ENCODE data around the gene NDST4. TPM values are rescaled to one million over a fixed set of nuclear protein-coding genes. Genes with fewer than 3 reads are reported as not detected.

Gene NDST4
- total RNA-seq, 2 experiments from 2014 or later: not detected

DNA sequence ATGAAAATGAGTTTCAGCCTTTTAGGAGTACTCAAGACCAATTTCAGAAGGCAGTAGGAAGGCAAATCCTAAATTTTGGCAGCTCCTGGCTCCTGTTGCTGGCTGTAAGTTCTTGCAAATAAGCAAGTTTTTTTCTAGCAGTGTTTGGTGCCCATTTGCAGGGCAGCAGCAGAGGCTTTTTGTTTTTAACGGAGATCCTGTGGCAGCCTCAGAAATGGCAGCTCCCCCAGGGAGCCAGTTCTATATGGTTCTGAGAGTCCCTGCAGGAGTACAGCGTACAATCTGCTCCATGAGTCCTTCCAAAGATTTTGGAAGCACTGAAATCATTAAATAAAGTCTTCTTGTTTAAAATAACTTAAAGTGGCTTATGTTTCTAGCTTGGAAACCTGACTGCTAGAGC is 171.9 kb downstream of the NDST4 start:
- no peaks in the 10 kb centered on the region for H3K4me1 Mint-ChIP-seq
- POLR2A ChIA-PET: no interaction called here

DNA sequence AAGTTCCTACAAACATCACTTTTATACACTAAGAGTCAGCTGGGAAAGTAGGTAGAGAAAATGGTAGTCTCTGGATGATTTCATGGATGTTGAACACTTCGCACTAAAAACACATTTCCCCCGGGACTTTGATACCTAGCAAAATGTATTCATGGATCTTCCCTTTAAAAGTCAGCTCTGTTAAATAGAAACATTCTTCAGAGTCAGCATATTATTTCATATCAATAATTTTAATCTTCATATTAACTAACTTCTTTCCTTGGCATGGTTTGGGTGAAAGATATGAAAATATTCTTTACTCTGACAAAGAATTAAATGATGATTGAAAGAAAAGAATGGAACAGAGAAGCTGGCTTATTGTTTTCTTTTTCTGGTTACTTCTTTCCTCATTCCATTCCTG is 185.5 kb downstream of the NDST4 start:
- Mint-ChIP-seq H3K4me3 (no peak overlapping the region), H3K4me1 (no peaks in the 10 kb centered on the region), H3K36me3 (ENCODE audit: low read depth) (no peaks in the 10 kb centered on the region), H3K27me3 (no peaks in the 10 kb centered on the region), H3K9me3 (ENCODE audit: low read depth) (peaks cover 2% of the 10 kb centered on the region), H3K27ac (no peak overlapping the region)
- CTCF ChIA-PET: no interaction called here
- intact Hi-C loops (cut with DNase I, micrococcal nuclease): loop anchor here in 1 of 2 experiments (2.0 kb wide), 1 partner anchor 67 kb away; no protein-coding TSS in a partner anchor
- DNase-seq (no peak), ATAC-seq (no peak)
- POLR2A ChIA-PET: no interaction called here

More for the DNA sequence above, 171.9 kb downstream of the NDST4 start:
- Mint-ChIP-seq H3K27ac (no peak overlapping the region), H3K36me3 (ENCODE audit: low read depth) (no peaks in the 10 kb centered on the region), H3K4me3 (no peak overlapping the region), H3K27me3 (no peaks in the 10 kb centered on the region), H3K9me3 (ENCODE audit: low read depth) (peaks cover 7% of the 10 kb centered on the region)
- CTCF ChIA-PET: interaction anchor here (1.4 kb wide), 1 partner anchor 16 kb away, joined by 3 read pairs; no protein-coding TSS in a partner anchor
- ATAC-seq: no peak
- DNase-seq: no peak
- intact Hi-C loops (cut with DNase I, micrococcal nuclease): no loop called here

DNA sequence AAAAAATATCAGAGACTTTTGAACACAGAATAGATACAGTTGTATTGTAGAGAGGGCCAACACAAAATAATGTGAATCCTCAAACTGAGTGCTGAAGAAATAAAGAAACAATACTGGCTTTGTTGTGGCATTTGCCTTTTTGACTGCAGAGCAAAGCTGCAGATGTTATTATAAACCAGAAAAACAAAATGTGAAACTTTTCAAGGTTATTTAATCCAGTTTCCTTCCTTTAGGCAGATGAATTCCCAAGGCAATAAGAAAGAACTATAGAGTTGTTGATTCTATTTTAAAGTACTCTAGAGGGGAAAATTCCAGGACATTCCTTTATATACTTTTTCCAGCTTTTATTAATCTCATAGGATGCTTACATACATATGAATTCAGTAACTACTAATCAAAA is 186.8 kb downstream of the NDST4 start:
- ChIA-PET POLR2A (no interaction called here), CTCF (no interaction called here)
- DNase-seq: no peak
- no peaks in the 10 kb centered on the region for H3K4me1 Mint-ChIP-seq
- no peaks in the 10 kb centered on the region for H3K27me3 Mint-ChIP-seq
- H3K9me3 Mint-ChIP-seq (ENCODE audit: low read depth): peaks cover 2% of the 10 kb centered on the region
- H3K4me3 Mint-ChIP-seq: no peak overlapping the region
- H3K36me3 Mint-ChIP-seq (ENCODE audit: low read depth): no peaks in the 10 kb centered on the region
- no peak for ATAC-seq
- intact Hi-C loops (cut with DNase I, micrococcal nuclease): no loop called here
- no peak overlapping the region for H3K27ac Mint-ChIP-seq

DNA sequence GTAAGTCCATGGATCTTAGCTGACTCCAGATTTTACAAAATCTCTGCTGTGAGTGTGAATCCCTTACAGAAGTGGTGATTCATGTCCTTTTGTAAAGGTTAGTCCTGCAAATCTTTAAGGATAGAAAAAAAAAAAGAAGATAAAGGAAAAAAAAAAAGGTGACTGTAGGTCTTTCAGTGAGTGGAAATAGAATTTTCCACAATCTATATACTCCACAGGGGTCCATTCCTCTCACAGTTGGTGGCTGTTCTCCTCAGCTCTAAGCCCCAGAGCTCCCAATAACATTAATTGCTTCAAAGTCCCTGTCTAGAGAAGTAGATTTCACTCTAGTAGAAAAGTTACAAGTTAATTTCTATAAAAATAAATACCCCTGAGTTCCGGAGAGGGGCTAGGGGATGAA is 189.1 kb downstream of the NDST4 start:
- ChIA-PET POLR2A (no interaction called here), CTCF (no interaction called here)
- H3K9me3 Mint-ChIP-seq (ENCODE audit: low read depth): peaks cover 1% of the 10 kb centered on the region
- no peaks in the 10 kb centered on the region for H3K27me3 Mint-ChIP-seq
- H3K27ac Mint-ChIP-seq: no peak overlapping the region
- H3K4me1 Mint-ChIP-seq: no peaks in the 10 kb centered on the region
- intact Hi-C loops (cut with DNase I, micrococcal nuclease): no loop called here
- no peak for DNase-seq
- H3K36me3 Mint-ChIP-seq (ENCODE audit: low read depth): no peaks in the 10 kb centered on the region
- no peak for ATAC-seq
- H3K4me3 Mint-ChIP-seq: no peak overlapping the region

DNA sequence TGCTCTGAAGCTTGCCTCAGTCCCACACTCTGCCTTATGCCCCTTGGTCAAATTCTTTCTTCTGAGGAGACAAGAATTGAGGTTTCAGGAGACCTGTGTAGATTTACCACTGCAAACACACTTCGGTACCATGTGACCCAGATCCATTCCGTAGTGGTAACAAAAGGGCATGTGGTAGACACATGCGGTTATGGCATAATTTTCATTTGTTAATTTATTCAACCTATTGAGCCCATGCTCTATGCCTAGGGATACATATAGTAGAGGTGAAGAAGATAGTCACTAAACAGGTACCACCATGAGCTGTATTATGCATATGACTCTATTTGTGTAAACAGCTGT is 190.9 kb downstream of the NDST4 start:
- ChIA-PET CTCF (no interaction called here), POLR2A (no interaction called here)
- Mint-ChIP-seq H3K4me3 (no peak overlapping the region), H3K9me3 (ENCODE audit: low read depth) (no peaks in the 10 kb centered on the region), H3K36me3 (ENCODE audit: low read depth) (no peaks in the 10 kb centered on the region), H3K27ac (no peak overlapping the region), H3K4me1 (no peaks in the 10 kb centered on the region), H3K27me3 (no peaks in the 10 kb centered on the region)
- DNase-seq (no peak), ATAC-seq (no peak)
- intact Hi-C loops (cut with DNase I, micrococcal nuclease): no loop called here

DNA sequence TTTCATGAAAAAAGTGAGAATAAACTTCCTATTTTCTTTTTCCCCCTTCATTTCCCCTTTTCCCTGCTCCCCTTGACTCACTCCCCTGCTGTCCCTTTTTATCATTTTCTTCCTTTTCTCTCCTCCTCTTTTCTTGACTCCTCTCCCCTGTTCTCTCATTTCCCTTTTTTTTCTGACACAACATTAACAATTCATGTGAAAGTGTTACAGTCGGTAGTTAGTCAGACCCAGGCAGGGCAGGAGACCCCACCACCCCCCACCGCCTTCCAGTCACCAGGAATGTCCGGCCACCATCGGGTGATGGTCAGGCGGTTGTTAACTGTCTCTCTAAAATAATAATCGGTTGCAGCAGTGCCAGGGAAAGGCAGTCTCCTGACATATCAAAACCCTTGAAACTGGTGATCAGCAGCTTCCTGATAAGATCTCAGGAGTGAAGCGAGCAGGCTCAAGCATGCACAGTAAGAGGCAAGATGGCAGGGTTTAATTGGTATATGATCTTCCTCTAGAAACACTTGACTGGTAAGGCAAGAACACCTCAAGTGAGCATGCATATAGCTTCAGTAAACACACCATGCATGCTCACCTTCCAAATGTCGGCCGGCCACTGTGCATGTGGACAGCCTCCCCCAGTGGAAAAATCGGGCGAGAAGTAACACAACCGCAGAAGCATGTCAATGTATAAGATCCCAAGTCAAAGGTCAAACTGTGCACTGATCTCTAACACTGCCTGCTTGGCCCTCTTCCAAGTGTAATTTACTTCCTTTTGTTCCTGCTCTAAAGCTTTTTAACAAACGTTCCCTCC is 191.4 kb downstream of the NDST4 start:
- H3K4me3 Mint-ChIP-seq: no peak overlapping the region
- no peak for ATAC-seq
- POLR2A ChIA-PET: no interaction called here
- no peaks in the 10 kb centered on the region for H3K4me1 Mint-ChIP-seq
- no peak overlapping the region for H3K27ac Mint-ChIP-seq
- CTCF ChIA-PET: no interaction called here
- no peak for DNase-seq
- H3K36me3 Mint-ChIP-seq (ENCODE audit: low read depth): no peaks in the 10 kb centered on the region
- no peaks in the 10 kb centered on the region for H3K27me3 Mint-ChIP-seq
- intact Hi-C loops (cut with DNase I, micrococcal nuclease): no loop called here
- H3K9me3 Mint-ChIP-seq (ENCODE audit: low read depth): no peaks in the 10 kb centered on the region

DNA sequence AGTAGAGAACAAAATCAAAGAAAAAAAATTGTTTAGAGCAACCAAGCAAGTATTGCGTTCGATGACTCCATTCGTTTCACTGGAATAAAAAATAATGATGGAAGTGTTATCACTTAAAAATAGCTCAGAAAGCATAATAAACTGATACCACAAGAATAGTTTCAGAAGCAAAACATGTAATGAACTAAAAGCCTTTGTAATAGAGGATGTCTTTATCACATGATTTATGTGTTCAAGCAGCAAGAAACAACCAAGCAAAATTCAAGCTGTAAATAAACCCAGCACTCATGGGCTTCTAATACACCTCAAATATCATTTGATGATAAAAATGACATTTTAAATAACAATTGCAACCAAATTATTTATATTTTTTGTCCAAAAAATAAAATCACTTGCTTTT is 192.2 kb downstream of the NDST4 start:
- intact Hi-C loops (cut with DNase I, micrococcal nuclease): no loop called here
- Mint-ChIP-seq H3K4me3 (no peak overlapping the region), H3K4me1 (no peaks in the 10 kb centered on the region), H3K27ac (no peak overlapping the region), H3K9me3 (ENCODE audit: low read depth) (no peaks in the 10 kb centered on the region), H3K36me3 (ENCODE audit: low read depth) (no peaks in the 10 kb centered on the region), H3K27me3 (no peaks in the 10 kb centered on the region)
- DNase-seq: no peak
- CTCF ChIA-PET: no interaction called here
- no peak for ATAC-seq
- POLR2A ChIA-PET: no interaction called here

DNA sequence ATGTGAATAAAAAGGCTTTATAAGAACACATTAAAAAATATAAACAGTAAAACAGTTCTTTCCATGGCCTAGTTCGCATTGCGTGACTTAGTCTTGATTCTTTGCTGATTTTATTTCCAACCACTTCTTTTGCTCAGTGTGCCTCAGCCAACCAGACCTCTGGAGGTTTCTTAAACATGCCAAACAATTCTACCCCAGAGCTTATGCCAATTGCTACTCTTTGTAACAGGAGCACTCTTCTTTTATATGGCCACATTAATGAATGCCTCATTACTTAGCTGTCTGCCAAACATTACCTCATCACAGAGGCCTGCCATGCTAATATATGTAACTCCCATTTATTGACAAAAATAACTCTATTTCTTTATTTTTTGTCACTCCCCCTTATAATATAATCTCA is 202.3 kb downstream of the NDST4 start:
- ChIA-PET CTCF (no interaction called here), POLR2A (no interaction called here)
- Mint-ChIP-seq H3K4me3 (no peak overlapping the region), H3K27me3 (no peaks in the 10 kb centered on the region), H3K36me3 (ENCODE audit: low read depth) (no peaks in the 10 kb centered on the region), H3K9me3 (ENCODE audit: low read depth) (no peaks in the 10 kb centered on the region), H3K27ac (no peak overlapping the region), H3K4me1 (no peaks in the 10 kb centered on the region)
- ATAC-seq (no peak), DNase-seq (no peak)
- intact Hi-C loops (cut with DNase I, micrococcal nuclease): no loop called here

DNA sequence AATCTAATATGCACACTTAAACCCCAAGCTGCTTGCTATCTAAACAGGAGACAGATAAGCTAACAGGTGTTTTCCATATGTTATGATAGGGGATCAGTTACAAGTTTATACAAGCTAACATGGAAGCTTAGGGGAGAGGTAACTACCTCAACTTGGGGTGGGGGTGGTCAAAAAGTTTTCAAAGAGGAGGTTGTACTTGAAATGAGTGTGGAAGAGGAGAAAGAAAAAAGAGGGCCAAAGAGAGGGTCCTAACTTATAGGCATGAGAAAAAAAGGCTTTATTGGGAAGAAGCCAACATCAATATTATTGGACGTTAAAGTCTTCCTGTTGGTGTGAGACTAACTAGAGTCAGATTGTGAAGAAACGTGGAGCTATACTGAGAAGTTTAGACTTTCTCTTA is 205.9 kb downstream of the NDST4 start:
- DNase-seq (no peak), ATAC-seq (no peak)
- CTCF ChIA-PET: no interaction called here
- intact Hi-C loops (cut with DNase I, micrococcal nuclease): no loop called here
- no peaks in the 10 kb centered on the region for H3K9me3 Mint-ChIP-seq (ENCODE audit: low read depth)
- H3K4me1 Mint-ChIP-seq: no peaks in the 10 kb centered on the region
- H3K4me3 Mint-ChIP-seq: no peak overlapping the region
- POLR2A ChIA-PET: no interaction called here
- no peaks in the 10 kb centered on the region for H3K36me3 Mint-ChIP-seq (ENCODE audit: low read depth)
- no peaks in the 10 kb centered on the region for H3K27me3 Mint-ChIP-seq
- no peak overlapping the region for H3K27ac Mint-ChIP-seq

DNA sequence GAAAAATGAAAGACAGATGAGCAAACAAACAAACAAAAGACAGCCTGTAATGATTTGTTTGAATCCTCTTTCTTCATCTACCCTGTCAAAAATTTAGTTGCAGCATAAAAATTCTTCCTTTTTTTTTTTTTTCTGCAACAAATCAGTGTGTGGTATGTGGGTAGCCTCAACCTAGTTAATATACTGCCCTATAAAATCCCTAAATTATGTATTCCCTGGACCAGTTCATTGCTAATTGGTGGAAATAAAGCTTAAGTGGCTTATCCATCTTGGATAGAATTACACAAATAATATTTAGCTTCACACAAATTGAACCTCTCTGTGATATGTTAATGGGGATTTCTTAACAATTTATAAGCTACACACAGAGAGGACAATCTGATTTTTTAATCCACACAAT is 208.4 kb downstream of the NDST4 start:
- H3K9me3 Mint-ChIP-seq (ENCODE audit: low read depth): no peaks in the 10 kb centered on the region
- no peaks in the 10 kb centered on the region for H3K27me3 Mint-ChIP-seq
- H3K4me1 Mint-ChIP-seq: no peaks in the 10 kb centered on the region
- intact Hi-C loops (cut with DNase I, micrococcal nuclease): no loop called here
- ChIA-PET POLR2A (no interaction called here), CTCF (interaction anchor here (1.4 kb wide), 1 partner anchor 10 kb away, joined by 3 read pairs; no protein-coding TSS in a partner anchor)
- H3K4me3 Mint-ChIP-seq: no peak overlapping the region
- DNase-seq (no peak), ATAC-seq (no peak)
- no peaks in the 10 kb centered on the region for H3K36me3 Mint-ChIP-seq (ENCODE audit: low read depth)
- H3K27ac Mint-ChIP-seq: no peak overlapping the region

DNA sequence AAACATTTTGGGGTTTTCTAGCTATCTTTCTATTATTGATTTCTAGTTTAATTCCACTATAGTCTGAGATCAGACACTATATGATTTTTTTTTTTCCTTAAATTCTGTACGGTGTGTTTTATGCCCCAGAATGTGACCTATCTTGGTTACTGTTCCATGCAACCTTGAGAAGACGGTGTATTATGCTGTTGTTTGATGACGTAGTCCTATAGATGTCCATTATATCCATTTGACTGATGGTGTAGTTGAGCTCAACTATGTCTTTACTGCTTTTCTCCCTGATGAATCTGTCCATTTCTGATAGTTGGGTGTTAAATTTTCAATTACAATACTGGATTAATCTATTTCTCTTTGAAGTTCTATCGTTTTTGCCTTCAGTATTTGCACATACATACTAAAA is 212.5 kb downstream of the NDST4 start:
- no peaks in the 10 kb centered on the region for H3K4me1 Mint-ChIP-seq
- no peak for DNase-seq
- intact Hi-C loops (cut with DNase I, micrococcal nuclease): no loop called here
- H3K36me3 Mint-ChIP-seq (ENCODE audit: low read depth): no peaks in the 10 kb centered on the region
- no peaks in the 10 kb centered on the region for H3K9me3 Mint-ChIP-seq (ENCODE audit: low read depth)
- H3K27ac Mint-ChIP-seq: no peak overlapping the region
- ChIA-PET POLR2A (no interaction called here), CTCF (interaction anchor here (0.7 kb wide), 1 partner anchor 9 kb away, joined by 4 read pairs; no protein-coding TSS in a partner anchor)
- no peak overlapping the region for H3K4me3 Mint-ChIP-seq
- H3K27me3 Mint-ChIP-seq: no peaks in the 10 kb centered on the region
- no peak for ATAC-seq

DNA sequence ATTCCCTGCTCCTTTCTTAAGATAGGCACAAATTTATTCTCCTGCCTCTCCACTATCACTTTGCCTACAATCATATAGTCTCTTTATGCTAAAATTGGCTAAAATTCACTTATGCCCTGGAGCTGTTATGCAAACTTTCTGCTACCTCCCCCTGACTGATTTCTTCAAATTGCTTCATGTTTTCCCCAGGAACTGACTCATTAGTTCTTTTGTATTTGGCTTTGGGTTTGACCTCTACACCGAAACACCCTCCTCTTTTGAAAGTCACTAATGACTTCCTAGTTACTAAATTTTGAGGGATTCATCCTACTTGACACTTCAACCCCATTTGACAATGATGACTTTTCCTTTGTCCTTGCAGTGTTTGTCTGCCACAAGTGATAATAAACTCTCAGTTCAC is 222.6 kb downstream of the NDST4 start:
- H3K4me1 Mint-ChIP-seq: no peaks in the 10 kb centered on the region
- POLR2A ChIA-PET: no interaction called here
- H3K4me3 Mint-ChIP-seq: no peak overlapping the region
- H3K27ac Mint-ChIP-seq: no peak overlapping the region
- CTCF ChIA-PET: no interaction called here
- DNase-seq: no peak
- intact Hi-C loops (cut with DNase I, micrococcal nuclease): no loop called here
- no peaks in the 10 kb centered on the region for H3K27me3 Mint-ChIP-seq
- no peaks in the 10 kb centered on the region for H3K36me3 Mint-ChIP-seq (ENCODE audit: low read depth)
- no peak for ATAC-seq
- peaks cover 3% of the 10 kb centered on the region for H3K9me3 Mint-ChIP-seq (ENCODE audit: low read depth)

DNA sequence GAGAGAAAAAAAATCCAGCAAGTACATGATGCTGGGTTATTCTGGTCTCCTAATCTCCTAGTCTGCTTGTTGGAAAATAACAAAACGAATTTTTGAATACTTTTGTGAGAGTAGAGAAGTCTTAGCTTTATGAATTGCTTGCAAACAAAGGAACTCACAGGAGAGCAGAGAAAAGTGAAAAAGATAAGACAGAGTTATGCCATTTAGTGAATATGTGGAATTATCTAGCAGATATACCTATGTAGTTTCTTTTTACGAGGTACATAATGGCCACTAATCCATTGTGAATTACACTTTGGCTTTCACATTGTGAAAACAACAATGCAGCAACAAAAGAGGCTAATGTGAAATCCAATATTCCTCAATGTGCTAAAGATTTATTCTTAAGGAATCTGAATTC is 226.7 kb downstream of the NDST4 start:
- ATAC-seq (no peak), DNase-seq (no peak)
- H3K27me3 Mint-ChIP-seq: no peaks in the 10 kb centered on the region
- POLR2A ChIA-PET: no interaction called here
- no peak overlapping the region for H3K4me3 Mint-ChIP-seq
- H3K4me1 Mint-ChIP-seq: no peaks in the 10 kb centered on the region
- no peak overlapping the region for H3K27ac Mint-ChIP-seq
- no peaks in the 10 kb centered on the region for H3K36me3 Mint-ChIP-seq (ENCODE audit: low read depth)
- H3K9me3 Mint-ChIP-seq (ENCODE audit: low read depth): no peaks in the 10 kb centered on the region
- CTCF ChIA-PET: interaction anchor here (0.7 kb wide), 1 partner anchor 1633 kb away, joined by 3 read pairs; no protein-coding TSS in a partner anchor
- intact Hi-C loops (cut with DNase I, micrococcal nuclease): no loop called here
